Heart right ventricle (tissue), 16 donors: ENCODE results near the gene DOCK3. TPM values are rescaled to one million over a fixed set of nuclear protein-coding genes. Genes with fewer than 3 reads are reported as not detected.

Source experiments
- ATAC-seq, 8 donors: fragments of 200-7000 bp; cut with Tn5 transposase; one replicate each; pipeline ENCODE4 v1.9.1; 2020; ENCODE audit warnings: mild to moderate bottlenecking in 8 of 8, moderate library complexity in 8 of 8, moderate number of reproducible peaks in 1 of 8
- DNase-seq, 2 donors: peaks; one replicate each; pipeline ENCODE4 v3.0.0-alpha.2; 2020
- H3K27ac ChIP-seq, 10 donors: fragments of 200-600 bp; sonication (generic) in 2 of 10; one replicate each; pipeline versions ENCODE4 v1.5.0 to v1.8.0; 2020 to 2022; ENCODE audit warnings: mild to moderate bottlenecking in 3 of 10
- H3K27me3 ChIP-seq, 7 donors: fragments of 200-600 bp; one replicate each; pipeline ENCODE4 v1.8.0; 2021 to 2022; ENCODE audit warnings: mild to moderate bottlenecking in 2 of 7
- H3K36me3 ChIP-seq, 9 donors: fragments of 200-600 bp; sonication (generic) in 1 of 9; one replicate each; pipeline versions ENCODE4 v1.5.0 to v1.8.0; 2020 to 2022; ENCODE audit warnings: mild to moderate bottlenecking in 2 of 9
- H3K4me1 ChIP-seq, 9 donors: fragments of 200-600 bp; sonication (generic) in 1 of 9; one replicate each; pipeline versions ENCODE4 v1.5.0 to v1.8.0; 2020 to 2022; ENCODE audit warnings: mild to moderate bottlenecking in 4 of 9
- H3K4me3 ChIP-seq, 10 donors: fragments of 200-600 bp; sonication (generic) in 2 of 10; one replicate each; pipeline versions ENCODE4 v1.5.0 to v1.8.0; 2020 to 2022; ENCODE audit warnings: mild to moderate bottlenecking in 7 of 10, moderate library complexity in 2 of 10
- H3K9me3 ChIP-seq, 11 donors: fragments of 200-600 bp in 10 of 11; sonication (generic) in 2 of 11; one replicate each; pipeline versions ENCODE4 v1.5.0 to v1.8.0; 2013 to 2022; ENCODE audit warnings: mild to moderate bottlenecking in 2 of 11, control low read depth in 1 of 11, moderate library complexity in 1 of 11
- WGBS, 2 donors: extraction: QIAGEN DNeasy Blood & Tissue Kit; methylation state at CpG; one replicate each; pipeline ENCODE4 v1.1.7; 2013; ENCODE audit warnings: inconsistent platforms in 1 of 2; 5-methylcytosine and 5-hydroxymethylcytosine counted together
- intact Hi-C, 10 donors: fragments of 100-400 bp; cut with DNase I; formaldehyde crosslinking; loops; one replicate each; pipeline versions ENCODE4 v1.11.1 to v1.14.2; 2022
- polyA plus RNA-seq, 2 donors: library from polyadenylated mRNA; stranded (reverse); fragments of 200-250 nt; gene quantifications; one replicate each; pipeline ENCODE4 v1.2.3, GENCODE V29; 2013
- total RNA-seq, 10 donors: library from RNA; stranded (reverse); fragmentation: NEBNext Ultra II Directional in 3 of 10; extraction: Animal tissue kit (Norgen Biotek cat#: 25700) in 3 of 10; gene quantifications; one replicate each; pipeline versions ENCODE4 v1.2.1 to v1.2.4, GENCODE V29; 2021 to 2023
- TF ChIP-seq, protein P1 (sequence below), 9 donors: fragments of 200-600 bp; sonication (generic) in 2 of 9; IDR thresholded peaks; one replicate each; pipeline versions ENCODE4 v1.5.0 to v1.8.0; 2021 to 2022; ENCODE audit warnings: antibody characterized with exemption in 9 of 9, mild to moderate bottlenecking in 5 of 9, moderate library complexity in 1 of 9
- donor health status: Arrhythmogenic right ventricular cardiomyopathy.
- donor health status: ischemic (EF 13 %, LVEDD 7.1; RV severe dilation, severe dysfunction).
- donor health status: healthy with polysubstance abuse.
- donor health status: DM: no; HTN: yes; CAD: no.
- donor health status: DM: no; HTN: no; CAD: no.
- donor health status: ischemic (EF 25% LVEDD 6.9; RV normal size, moderate dysfunction).
- donor health status: ischemic (EF 25% LVEDD 5.7; RV mildly dilated, moderate dysfunction).
- donor health status: healthy.
- donor health status: DM: yes; HTN: yes; CAD: no.
- donor health status: Ischemic cardiomyopathy.
- donor health status: ischemic (EF 35%, LVEDD 5.7; RV mildly dilated, moderate dysfunction).
- donor health status: nonischemic (EF 11% LVEDD 7.7; RV severe dilation, severe dysfunction).
- donor health status: DM: yes; HTN: yes; CAD: no.
- donor health status: PGD.
- donor health status: ischemic (EF 29% LVEDD 5.4; RV normal size, mild dysfunction).
- donor health status: nonischemic (EF 23%, LVEDD 6.1; RV moderate dilation, normal function).

The DOCK3 gene
- total and polyA plus RNA-seq, 12 donors: 1.2 to 6.6 (median 4.7) TPM

DNA sequence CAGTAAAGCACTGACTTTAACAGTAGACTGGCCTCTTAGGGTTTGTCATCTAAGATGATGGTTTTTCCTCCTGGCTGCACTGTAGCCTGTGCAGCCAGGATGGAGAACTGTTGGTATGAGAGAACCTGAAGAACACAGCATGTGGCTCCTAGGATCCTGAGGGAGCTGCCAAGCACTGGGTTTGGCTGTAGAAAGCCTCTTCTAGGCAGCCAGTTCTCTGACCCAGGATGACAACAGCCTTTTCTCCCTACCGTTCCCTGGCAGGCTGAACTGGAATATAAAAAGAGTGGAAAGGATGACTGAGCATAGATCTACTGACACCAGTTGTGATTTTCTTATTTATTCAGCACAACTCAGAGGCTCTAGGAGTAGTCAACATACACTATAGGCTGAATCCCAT, 676.0 kb downstream of the DOCK3 start:
- WGBS, 2 donors: 83 to 86% methylated on average over 1 of the region's 1 CpG
- Histone ChIP-seq H3K4me1 (no peaks in the 10 kb centered on the region), H3K9me3 (peaks cover 0 to 4% (median 0%) of the 10 kb centered on the region in 11 donors), H3K27me3 (peaks cover 0 to 4% (median 0%) of the 10 kb centered on the region in 7 donors), H3K4me3 (no peak overlapping the region), H3K27ac (no peak overlapping the region), H3K36me3 (no peaks in the 10 kb centered on the region)
- TF ChIP-seq, protein P1, sequence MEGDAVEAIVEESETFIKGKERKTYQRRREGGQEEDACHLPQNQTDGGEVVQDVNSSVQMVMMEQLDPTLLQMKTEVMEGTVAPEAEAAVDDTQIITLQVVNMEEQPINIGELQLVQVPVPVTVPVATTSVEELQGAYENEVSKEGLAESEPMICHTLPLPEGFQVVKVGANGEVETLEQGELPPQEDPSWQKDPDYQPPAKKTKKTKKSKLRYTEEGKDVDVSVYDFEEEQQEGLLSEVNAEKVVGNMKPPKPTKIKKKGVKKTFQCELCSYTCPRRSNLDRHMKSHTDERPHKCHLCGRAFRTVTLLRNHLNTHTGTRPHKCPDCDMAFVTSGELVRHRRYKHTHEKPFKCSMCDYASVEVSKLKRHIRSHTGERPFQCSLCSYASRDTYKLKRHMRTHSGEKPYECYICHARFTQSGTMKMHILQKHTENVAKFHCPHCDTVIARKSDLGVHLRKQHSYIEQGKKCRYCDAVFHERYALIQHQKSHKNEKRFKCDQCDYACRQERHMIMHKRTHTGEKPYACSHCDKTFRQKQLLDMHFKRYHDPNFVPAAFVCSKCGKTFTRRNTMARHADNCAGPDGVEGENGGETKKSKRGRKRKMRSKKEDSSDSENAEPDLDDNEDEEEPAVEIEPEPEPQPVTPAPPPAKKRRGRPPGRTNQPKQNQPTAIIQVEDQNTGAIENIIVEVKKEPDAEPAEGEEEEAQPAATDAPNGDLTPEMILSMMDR (IDR thresholded peaks at IDR 0.05): no peak
- no peak for DNase-seq
- ATAC-seq: no peak
- intact Hi-C loops: no loop called here

DNA sequence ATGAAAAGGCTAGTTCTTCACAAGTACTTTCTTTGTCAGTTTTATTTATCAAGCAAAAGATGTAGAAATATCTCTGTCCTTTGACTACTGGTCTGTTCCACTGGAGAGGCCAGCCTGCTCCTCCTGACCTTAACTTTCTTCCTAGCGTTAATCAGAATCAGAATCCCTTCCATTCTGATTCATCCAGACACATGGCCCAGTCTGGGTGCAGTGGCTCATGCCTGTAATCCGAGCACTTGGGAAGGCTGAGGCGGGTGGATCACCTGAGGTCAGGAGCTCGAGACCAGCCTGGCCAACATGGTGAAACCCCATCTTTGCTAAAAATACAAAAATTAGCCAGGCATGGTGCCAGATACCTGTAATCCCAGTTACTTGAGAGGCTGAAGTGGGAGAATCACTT, 678.4 kb downstream of the DOCK3 start:
- no peaks in the 10 kb centered on the region for H3K9me3 ChIP-seq
- no peak overlapping the region for H3K27ac ChIP-seq
- no peak for ATAC-seq
- intact Hi-C loops: no loop called here
- peaks cover 0 to 4% (median 0%) of the 10 kb centered on the region in 7 donors for H3K27me3 ChIP-seq
- no peak overlapping the region for H3K4me3 ChIP-seq
- no peak for DNase-seq
- TF ChIP-seq, protein P1 (IDR thresholded peaks at IDR 0.05): no peak
- H3K36me3 ChIP-seq: peaks cover 0 to 4% (median 0%) of the 10 kb centered on the region in 9 donors
- 87 to 89% methylated on average over 4 of the region's 4 CpGs for WGBS, 2 donors
- no peaks in the 10 kb centered on the region for H3K4me1 ChIP-seq

DNA sequence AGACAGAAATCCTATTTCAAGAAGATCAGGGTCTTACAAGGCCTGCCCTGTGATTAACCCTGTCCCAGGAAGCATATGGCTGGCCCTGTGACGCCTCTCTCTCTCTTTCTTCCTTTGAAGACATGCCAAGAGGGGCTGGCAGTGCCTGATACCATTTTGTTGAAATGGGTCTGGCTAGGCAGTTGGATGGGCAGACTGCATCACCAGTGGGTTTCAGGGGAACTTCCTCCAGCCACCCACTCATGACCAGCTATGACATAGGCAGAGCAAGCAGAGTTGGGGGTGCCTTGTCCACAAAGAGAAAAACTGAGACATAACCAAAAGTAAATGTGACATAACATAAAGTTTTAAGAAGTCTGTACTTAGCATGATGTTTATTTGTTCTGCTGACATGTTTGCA, 679.0 kb downstream of the DOCK3 start:
- H3K27ac ChIP-seq: no peak overlapping the region
- intact Hi-C loops: no loop called here
- no peak for ATAC-seq
- peaks cover 0 to 4% (median 0%) of the 10 kb centered on the region in 7 donors for H3K27me3 ChIP-seq
- peaks cover 0 to 4% (median 0%) of the 10 kb centered on the region in 9 donors for H3K36me3 ChIP-seq
- H3K4me3 ChIP-seq: no peak overlapping the region
- H3K4me1 ChIP-seq: no peaks in the 10 kb centered on the region
- no peak for DNase-seq
- TF ChIP-seq, protein P1 (IDR thresholded peaks at IDR 0.05): no peak
- 58 to 71% methylated on average over 1 of the region's 1 CpG for WGBS, 2 donors
- H3K9me3 ChIP-seq: no peaks in the 10 kb centered on the region

DNA sequence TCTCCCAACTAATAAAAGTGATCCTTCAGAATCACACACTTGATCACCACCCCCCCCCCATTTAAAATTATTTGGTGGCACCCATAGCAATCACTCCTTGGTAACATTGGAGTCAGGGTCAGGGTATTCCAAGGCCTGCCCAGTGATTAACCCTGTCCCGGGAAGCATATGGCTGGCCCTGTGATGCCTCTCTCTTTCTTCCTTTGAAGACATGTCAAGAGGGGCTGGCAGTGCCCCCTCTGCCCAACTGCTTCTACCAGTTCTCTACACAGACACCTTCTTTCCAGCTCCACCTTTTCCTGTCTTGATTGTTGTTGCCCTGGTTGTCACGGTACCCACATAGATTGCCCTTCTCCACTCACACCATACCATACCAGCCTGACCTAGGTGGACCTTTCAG, 679.4 kb downstream of the DOCK3 start:
- WGBS, 2 donors: 92 to 93% methylated on average over 2 of the region's 2 CpGs
- H3K27ac ChIP-seq: no peak overlapping the region
- H3K36me3 ChIP-seq: peaks cover 0 to 4% (median 0%) of the 10 kb centered on the region in 9 donors
- TF ChIP-seq, protein P1 (IDR thresholded peaks at IDR 0.05): no peak
- DNase-seq (no peak), ATAC-seq (no peak)
- H3K4me3 ChIP-seq: no peak overlapping the region
- no peaks in the 10 kb centered on the region for H3K9me3 ChIP-seq
- peaks cover 0 to 4% (median 0%) of the 10 kb centered on the region in 7 donors for H3K27me3 ChIP-seq
- intact Hi-C loops: no loop called here
- H3K4me1 ChIP-seq: no peaks in the 10 kb centered on the region
